Caco-2 (cell line): ENCODE measurements around the gene MTHFD1L. TPM values are rescaled to one million over a fixed set of nuclear protein-coding genes. Genes with fewer than 3 reads are reported as not detected.

ENCODE experiments used
- BruUV-seq: library from RNA; stranded (reverse); fragments of 400-500 nt; replicated peaks from 2 replicates; lab custom pipeline; 2021; lab: Mats Ljungman, UMichigan
- CTCF ChIA-PET: fragments of 300-600 bp; sonication (Branson Sonifier 250); formaldehyde crosslinking; loops from one replicate; lab custom pipeline; 2022; ENCODE audit warnings: antibody characterized with exemption; lab: Charles Lee
- POLR2A ChIA-PET: fragments of 300-600 bp; sonication (Branson Sonifier 250); formaldehyde crosslinking; loops from one replicate; lab custom pipeline; 2022; ENCODE audit warnings: antibody characterized with exemption; lab: Charles Lee
- DNase-seq, 2 experiments: peaks; one replicate each; pipeline versions ENCODE4 v3.0.0 to v3.0.0-alpha.2; 2020 to 2022
- H3K27me3 ChIP-seq: replicated peaks from 2 replicates; pipeline ENCODE4 v1.6.0; 2011; ENCODE audit warnings: low read length; ENCODE audit not compliant: control insufficient read depth, insufficient read depth
- H3K36me3 ChIP-seq: 2 replicates; pipeline ENCODE4 v1.5.1; 2011; ENCODE audit warnings: low read length; ENCODE audit not compliant: control insufficient read depth, insufficient read depth
- H3K4me1 ChIP-seq: fragments of 250-450 bp; sonication (Bioruptor Pico); 2 replicates; pipeline ENCODE4 v1.5.1; 2020; ENCODE audit warnings: mild to moderate bottlenecking
- H3K4me3 ChIP-seq: 2 replicates; pipeline ENCODE4 v1.5.1; 2011; ENCODE audit warnings: low read depth, mild to moderate bottlenecking, control low read depth, low read length
- H3K9me3 ChIP-seq: fragments of 250-450 bp; sonication (Bioruptor Pico); 2 replicates; pipeline ENCODE4 v1.5.1; 2020; ENCODE audit warnings: mild to moderate bottlenecking, moderate library complexity
- H3K27ac Mint-ChIP-seq: one replicate; pipeline ENCODE4 v1.8.0; 2022; ENCODE audit warnings: mixed read lengths; ENCODE audit not compliant: unreplicated experiment
- H3K27me3 Mint-ChIP-seq: one replicate; pipeline ENCODE4 v1.8.0; 2022; ENCODE audit warnings: mixed read lengths; ENCODE audit not compliant: insufficient read depth, unreplicated experiment
- H3K36me3 Mint-ChIP-seq: one replicate; pipeline ENCODE4 v1.8.0; 2022; ENCODE audit warnings: mild to moderate bottlenecking, mixed read lengths; ENCODE audit not compliant: insufficient read depth, unreplicated experiment
- H3K4me1 Mint-ChIP-seq: one replicate; pipeline ENCODE4 v1.8.0; 2022; ENCODE audit warnings: low read depth, mixed read lengths; ENCODE audit not compliant: unreplicated experiment
- H3K4me3 Mint-ChIP-seq: one replicate; pipeline ENCODE4 v1.8.0; 2022; ENCODE audit warnings: mild to moderate bottlenecking, moderate library complexity, mixed read lengths; ENCODE audit not compliant: unreplicated experiment
- H3K9me3 Mint-ChIP-seq: one replicate; pipeline ENCODE4 v1.8.0; 2022; ENCODE audit warnings: mixed read lengths; ENCODE audit not compliant: unreplicated experiment
- intact Hi-C: fragments of 100-400 bp; cut with micrococcal nuclease; formaldehyde crosslinking; loops from one replicate; pipeline ENCODE4 v1.10.0; 2022; ENCODE audit not compliant: unreplicated experiment
- total RNA-seq: library from RNA; stranded (reverse); gene quantifications from 2 replicates; pipeline ENCODE4 v1.2.3, GENCODE V29; 2022
- TF ChIP-seq, protein P1 (sequence below), 2 experiments: fragments of 200-600 bp in 1 of 2; IDR thresholded peaks; 1 replicate in 1 of 2; 2 replicates in 1 of 2; pipeline versions ENCODE4 v1.5.1 to v1.8.0; 2011 to 2022; ENCODE audit warnings: antibody characterized with exemption in 1 of 2, control low read depth in 1 of 2, inconsistent platforms in 1 of 2, low read depth in 1 of 2, low read length in 1 of 2, mild to moderate bottlenecking in 1 of 2, moderate library complexity in 1 of 2; ENCODE audit not compliant: insufficient read depth in 1 of 2, severe bottlenecking in 1 of 2, unreplicated experiment in 1 of 2

The MTHFD1L gene
- total RNA-seq, 1 experiment from 2014 or later = 102 TPM

- TF ChIP-seq, protein P1, sequence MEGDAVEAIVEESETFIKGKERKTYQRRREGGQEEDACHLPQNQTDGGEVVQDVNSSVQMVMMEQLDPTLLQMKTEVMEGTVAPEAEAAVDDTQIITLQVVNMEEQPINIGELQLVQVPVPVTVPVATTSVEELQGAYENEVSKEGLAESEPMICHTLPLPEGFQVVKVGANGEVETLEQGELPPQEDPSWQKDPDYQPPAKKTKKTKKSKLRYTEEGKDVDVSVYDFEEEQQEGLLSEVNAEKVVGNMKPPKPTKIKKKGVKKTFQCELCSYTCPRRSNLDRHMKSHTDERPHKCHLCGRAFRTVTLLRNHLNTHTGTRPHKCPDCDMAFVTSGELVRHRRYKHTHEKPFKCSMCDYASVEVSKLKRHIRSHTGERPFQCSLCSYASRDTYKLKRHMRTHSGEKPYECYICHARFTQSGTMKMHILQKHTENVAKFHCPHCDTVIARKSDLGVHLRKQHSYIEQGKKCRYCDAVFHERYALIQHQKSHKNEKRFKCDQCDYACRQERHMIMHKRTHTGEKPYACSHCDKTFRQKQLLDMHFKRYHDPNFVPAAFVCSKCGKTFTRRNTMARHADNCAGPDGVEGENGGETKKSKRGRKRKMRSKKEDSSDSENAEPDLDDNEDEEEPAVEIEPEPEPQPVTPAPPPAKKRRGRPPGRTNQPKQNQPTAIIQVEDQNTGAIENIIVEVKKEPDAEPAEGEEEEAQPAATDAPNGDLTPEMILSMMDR (IDR thresholded peaks at IDR 0.05; ENCODE audit: insufficient read depth in 1 of 2, low read depth in 1 of 2, low read length in 1 of 2, severe bottlenecking in 1 of 2, unreplicated experiment in 1 of 2) = no peak
- BruUV-seq = no TSS peak
- no peaks in the 10 kb centered on the region for H3K9me3 ChIP-seq
- CTCF ChIA-PET = no interaction called here
- H3K4me1 ChIP-seq = no peaks in the 10 kb centered on the region
- no peak for DNase-seq
- H3K4me3 ChIP-seq = no peak overlapping the region
- no peaks in the 10 kb centered on the region for H3K36me3 Mint-ChIP-seq
- intact Hi-C loops = no loop called here
- no peaks in the 10 kb centered on the region for H3K27me3 Mint-ChIP-seq
- H3K27me3 ChIP-seq = no peaks in the 10 kb centered on the region
- no peaks in the 10 kb centered on the region for H3K4me1 Mint-ChIP-seq
- H3K4me3 Mint-ChIP-seq = no peak overlapping the region
- H3K36me3 ChIP-seq = no peaks in the 10 kb centered on the region
- POLR2A ChIA-PET = no interaction called here
- no peak overlapping the region for H3K27ac Mint-ChIP-seq
- H3K9me3 Mint-ChIP-seq = no peaks in the 10 kb centered on the region
Measured at GRCh38 chr6:151136141-151136755, 270.7 kb downstream of the MTHFD1L start.

GRCh38 chr6:151137542-151137941, 272.0 kb downstream of the MTHFD1L start:
- H3K27me3 Mint-ChIP-seq = no peaks in the 10 kb centered on the region
- no peaks in the 10 kb centered on the region for H3K9me3 Mint-ChIP-seq
- ChIA-PET CTCF (no interaction called here), POLR2A (no interaction called here)
- Histone ChIP-seq H3K4me1 (no peaks in the 10 kb centered on the region), H3K9me3 (no peaks in the 10 kb centered on the region), H3K27me3 (no peaks in the 10 kb centered on the region), H3K36me3 (no peaks in the 10 kb centered on the region), H3K4me3 (no peak overlapping the region)
- peaks cover 7% of the 10 kb centered on the region for H3K4me1 Mint-ChIP-seq
- no peak overlapping the region for H3K27ac Mint-ChIP-seq
- no peak overlapping the region for H3K4me3 Mint-ChIP-seq
- intact Hi-C loops = no loop called here
- H3K36me3 Mint-ChIP-seq = peaks cover 6% of the 10 kb centered on the region
- no TSS peak for BruUV-seq
- DNase-seq = no peak
- TF ChIP-seq, protein P1 (IDR thresholded peaks at IDR 0.05; ENCODE audit: insufficient read depth in 1 of 2, low read depth in 1 of 2, low read length in 1 of 2, severe bottlenecking in 1 of 2, unreplicated experiment in 1 of 2) = no peak

GRCh38 chr6:151139524-151139923, 274.0 kb downstream of the MTHFD1L start:
- BruUV-seq = no TSS peak
- intact Hi-C loops = no loop called here
- TF ChIP-seq, protein P1 (IDR thresholded peaks at IDR 0.05; ENCODE audit: insufficient read depth in 1 of 2, low read depth in 1 of 2, low read length in 1 of 2, severe bottlenecking in 1 of 2, unreplicated experiment in 1 of 2) = no peak
- no peaks in the 10 kb centered on the region for H3K9me3 Mint-ChIP-seq
- CTCF ChIA-PET = no interaction called here
- H3K27me3 Mint-ChIP-seq = no peaks in the 10 kb centered on the region
- no peak overlapping the region for H3K27ac Mint-ChIP-seq
- Histone ChIP-seq H3K36me3 (no peaks in the 10 kb centered on the region), H3K9me3 (no peaks in the 10 kb centered on the region), H3K4me1 (no peaks in the 10 kb centered on the region), H3K27me3 (no peaks in the 10 kb centered on the region), H3K4me3 (no peak overlapping the region)
- no peak for DNase-seq
- H3K4me1 Mint-ChIP-seq = peaks cover 7% of the 10 kb centered on the region
- POLR2A ChIA-PET = no interaction called here
- H3K4me3 Mint-ChIP-seq = no peak overlapping the region
- peaks cover 6% of the 10 kb centered on the region for H3K36me3 Mint-ChIP-seq
